SW480 (cell line): ENCODE measurements around the gene FAM53B.
"Not testable (repeated sequence)": the region's sequence is repeated elsewhere in the genome, so short reads cannot be mapped to it uniquely, and the experiment has no call there.

Experiments used
- DNase-seq: peaks from one replicate; pipeline ENCODE4 v3.0.0-alpha.2; 2016; ENCODE audit warnings: low spot score

FAM53B gene, protein sequence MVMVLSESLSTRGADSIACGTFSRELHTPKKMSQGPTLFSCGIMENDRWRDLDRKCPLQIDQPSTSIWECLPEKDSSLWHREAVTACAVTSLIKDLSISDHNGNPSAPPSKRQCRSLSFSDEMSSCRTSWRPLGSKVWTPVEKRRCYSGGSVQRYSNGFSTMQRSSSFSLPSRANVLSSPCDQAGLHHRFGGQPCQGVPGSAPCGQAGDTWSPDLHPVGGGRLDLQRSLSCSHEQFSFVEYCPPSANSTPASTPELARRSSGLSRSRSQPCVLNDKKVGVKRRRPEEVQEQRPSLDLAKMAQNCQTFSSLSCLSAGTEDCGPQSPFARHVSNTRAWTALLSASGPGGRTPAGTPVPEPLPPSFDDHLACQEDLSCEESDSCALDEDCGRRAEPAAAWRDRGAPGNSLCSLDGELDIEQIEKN

DNA sequence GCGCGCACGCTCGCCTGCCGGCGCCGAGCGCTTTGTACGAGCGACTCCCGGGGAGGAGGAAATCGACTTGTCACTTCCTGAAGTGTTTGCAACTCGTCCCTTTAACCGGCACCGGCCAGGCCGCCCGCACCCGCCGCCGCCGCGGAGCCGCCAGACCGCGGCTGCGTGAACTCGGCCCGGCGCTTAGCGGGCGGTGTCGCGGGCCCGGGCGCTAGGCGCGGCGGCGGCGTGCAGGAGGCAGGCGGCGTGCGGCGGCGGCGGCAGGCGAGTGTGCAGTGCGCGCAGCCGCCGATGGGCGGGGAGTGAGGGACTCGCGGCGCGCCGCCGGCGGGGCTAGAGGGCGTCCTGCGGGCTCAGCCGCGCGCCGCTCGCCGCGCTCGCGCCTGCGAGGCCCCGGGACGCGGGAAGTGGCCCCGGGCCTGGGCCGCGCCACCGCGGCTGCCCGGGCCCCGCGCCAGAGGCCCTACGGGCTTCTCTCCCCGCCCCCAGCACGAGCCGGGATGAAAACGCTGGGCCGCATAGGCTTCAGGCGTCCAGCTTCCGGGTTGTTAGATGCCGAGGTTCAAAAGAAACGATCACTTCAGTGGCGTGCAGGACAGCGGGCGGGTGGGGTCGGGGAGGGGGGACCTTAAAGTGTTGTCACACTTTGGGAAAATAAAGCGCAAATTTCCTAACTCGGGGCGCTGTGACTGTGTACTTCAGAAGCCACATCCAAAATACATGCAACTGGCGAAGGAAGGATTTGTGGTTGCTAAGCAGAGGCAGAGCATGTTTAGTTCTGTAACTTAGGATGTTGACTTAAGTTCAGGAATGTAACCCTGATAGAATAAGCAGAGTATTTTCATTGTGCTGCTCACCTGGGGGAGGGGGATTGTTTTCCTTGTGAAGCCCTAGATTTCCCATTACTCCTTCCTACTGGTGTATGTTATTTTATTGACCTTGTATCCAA is at the start of gene FAM53B:
TSS of gene FAM53B (minus strand) at position 277 of the 949 bp plus-strand sequence. CDS start 37,665 bp downstream, outside the sequence.
- peak; percentile 74 for DNase-seq

DNA sequence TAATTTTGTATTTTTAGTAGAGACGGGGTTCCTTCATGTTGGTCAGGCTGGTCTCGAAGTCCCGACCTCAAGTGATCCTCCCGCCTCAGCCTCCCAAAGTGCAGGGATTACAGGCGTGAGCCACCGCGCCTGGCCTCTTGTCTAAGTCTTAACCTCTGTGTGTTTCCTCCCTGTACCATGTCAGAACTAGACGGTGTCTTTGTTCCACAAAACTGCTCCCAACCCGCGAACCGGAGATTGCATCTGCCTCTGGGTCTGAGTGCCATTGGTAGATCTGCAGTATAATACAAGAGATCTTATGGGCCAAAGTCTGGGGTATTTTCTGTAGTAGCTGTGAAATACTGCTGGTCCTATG is 48.8 kb upstream of the FAM53B start:
- no peak for DNase-seq

DNA sequence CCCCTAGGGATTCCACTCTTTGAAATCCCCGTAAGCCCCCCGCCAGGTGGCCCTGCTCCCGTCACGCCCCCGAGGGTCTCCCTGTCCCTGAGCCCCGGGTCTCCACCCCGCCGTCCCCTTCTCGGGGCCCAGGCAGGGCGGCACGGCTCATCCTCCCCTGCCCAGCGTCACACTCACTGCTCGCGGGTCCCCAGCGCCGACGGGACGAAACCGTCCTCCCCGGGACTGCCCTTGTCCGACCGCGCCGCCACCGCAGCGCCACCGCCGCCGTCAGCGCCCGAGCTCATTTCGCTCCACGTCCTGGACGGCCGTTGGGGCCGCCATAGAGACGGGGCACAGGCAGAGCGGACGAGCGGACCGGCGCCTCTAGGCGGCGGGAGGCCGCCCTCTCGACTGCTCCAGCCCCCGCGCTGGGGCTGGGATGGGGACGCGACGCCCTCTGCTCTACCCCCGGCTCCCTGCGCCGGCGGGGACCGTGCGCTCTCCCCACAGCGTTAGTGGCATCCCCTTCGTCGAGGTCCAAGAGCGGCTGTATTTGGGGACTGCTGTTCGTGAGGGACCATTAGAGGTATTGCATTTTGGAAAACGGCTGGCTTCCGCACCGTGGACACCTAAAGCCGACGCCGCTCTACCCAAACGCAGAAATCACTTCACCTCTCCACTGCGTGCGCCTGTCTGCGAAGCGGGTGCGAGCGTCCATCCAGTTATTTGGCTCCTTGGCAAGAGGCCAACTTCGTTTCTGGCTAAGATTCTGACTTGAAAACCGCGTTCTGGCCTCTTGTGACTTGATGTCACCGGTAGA is 47.6 kb upstream of the FAM53B start, which contains the start of gene EEF1AKMT2:
TSS of gene EEF1AKMT2 (minus strand) at position 341 of the 802 bp plus-strand sequence. CDS start at position 287, 54 bp downstream.
- DNase-seq, result peak; percentile 81

DNA sequence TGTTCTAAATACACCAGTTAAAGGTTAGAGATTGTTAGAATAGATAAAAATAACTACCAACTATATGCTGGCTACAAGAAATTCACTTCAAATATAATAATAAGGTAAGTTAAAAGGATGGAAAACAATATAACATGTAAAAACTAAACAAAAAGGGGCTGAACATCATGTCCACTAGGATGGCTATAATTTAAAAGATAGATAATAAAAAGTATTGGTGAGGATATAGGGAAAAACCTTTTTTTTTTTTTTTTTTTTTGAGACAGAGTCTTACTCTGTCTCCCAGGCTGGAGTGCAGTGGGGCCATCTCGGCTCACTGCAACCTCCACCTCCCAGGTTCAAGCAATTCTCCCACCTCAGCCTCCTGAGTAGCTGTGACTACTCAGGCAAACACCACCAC is 38.7 kb upstream of the FAM53B start:
- not testable (repeated sequence) for DNase-seq

DNA sequence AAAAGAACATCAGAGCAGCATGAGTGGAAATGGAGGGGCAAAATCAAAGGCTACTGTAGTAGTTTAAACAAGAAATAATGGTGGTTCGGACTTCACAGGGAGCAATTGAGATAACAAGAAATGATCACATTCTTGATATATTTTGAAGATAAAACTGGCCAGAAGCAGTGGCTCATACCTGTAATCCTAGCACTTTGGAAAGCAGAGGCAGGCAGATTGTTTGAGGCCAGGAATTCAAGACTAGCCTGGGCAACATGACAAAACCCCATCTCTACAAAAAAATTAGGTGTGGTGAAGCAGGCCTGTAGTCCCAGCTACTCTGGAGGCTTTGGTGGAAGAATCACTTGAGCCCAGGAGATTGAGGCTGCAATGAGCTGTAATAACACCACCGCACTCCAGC is 24.6 kb upstream of the FAM53B start:
- no peak for DNase-seq

DNA sequence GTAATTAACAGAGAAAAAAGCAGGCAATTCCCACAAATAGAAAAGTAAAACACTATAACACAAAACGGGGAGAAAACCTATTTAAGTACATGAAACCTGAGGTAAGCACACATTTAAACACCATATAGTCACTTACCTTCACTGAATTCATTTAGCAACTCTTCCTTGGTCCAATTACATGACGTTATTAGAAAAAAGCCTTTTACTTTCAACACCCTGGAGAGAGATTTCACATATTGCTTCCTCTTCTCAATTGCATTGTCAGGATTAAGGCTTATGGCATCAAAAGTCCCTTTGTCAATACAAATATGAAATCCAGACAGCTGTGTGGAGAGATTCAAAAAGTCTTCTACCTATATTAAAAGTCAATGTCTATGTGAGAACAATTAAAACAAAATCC is 21.1 kb upstream of the FAM53B start:
- DNase-seq, result no peak

DNA sequence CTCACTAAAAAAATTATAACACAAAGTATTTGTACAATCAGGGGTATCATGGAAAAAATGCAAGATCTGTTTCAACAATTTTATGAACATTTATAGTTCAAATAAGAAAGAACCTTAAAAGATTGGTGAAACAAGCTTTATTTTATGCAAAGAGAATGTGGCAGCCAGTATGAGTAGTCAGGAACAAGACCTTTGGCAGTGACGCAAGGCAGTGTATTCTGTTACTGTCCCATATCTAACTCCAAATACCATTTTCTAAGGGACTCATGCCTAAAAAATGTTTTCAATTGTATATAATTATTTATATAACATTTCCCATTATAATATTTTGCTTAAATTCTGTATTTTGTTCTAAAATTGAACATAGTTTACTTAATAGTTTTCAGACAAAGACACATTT is 19.1 kb upstream of the FAM53B start:
- DNase-seq, result no peak

DNA sequence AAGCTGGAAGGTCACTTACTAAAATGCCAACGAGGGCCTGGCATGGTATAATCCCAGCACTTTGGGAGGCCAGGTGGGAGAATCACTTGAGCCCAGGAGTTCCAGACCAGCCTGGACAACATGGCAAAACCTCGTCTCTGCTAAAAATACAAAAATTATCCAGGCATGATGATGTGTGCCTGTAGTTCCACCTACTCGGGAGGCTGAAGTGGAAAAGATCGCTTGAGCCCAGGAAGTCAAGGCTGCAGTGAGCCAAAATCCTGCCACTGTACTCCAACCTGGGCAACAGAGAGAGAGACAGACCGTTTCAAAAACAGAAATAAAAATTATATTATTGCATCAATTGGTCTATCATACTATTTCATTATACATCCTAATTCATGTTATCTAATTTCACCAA is 18.1 kb upstream of the FAM53B start:
- DNase-seq, result no peak

DNA sequence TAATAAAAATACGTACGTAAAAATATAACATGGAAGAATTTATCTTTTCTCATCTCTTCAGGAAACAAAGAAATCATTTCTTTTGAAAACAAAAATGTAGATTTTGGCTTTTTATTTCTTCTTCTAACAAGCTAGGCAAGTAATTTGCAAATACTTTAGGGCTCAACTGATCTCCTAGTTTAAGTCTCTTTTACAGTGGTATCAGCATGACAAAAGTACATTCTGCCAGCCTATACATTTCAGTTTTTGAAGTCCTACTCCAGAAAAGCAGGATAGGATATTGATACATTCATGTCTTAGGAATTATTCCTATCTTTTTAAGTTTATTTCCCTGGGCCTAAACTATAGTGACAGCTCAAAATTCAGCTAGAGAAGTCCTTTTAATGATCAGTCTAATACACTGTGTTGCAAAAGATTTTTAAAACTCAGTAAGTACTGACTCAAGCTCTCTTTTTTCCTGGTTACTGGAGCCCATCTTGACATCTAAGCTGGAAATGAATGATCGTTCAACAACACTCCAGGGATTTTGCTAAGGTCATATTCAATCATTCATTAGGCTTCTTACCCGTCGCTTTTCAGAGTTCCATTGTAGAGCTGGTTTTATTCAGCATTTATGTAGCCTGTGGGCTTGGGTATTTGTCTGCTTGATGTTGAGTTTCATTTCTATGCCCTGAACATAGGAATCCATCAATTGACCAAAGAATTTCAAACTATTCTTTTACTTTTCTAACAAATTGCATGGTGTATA is 12.2 kb upstream of the FAM53B start:
- no peak for DNase-seq

DNA sequence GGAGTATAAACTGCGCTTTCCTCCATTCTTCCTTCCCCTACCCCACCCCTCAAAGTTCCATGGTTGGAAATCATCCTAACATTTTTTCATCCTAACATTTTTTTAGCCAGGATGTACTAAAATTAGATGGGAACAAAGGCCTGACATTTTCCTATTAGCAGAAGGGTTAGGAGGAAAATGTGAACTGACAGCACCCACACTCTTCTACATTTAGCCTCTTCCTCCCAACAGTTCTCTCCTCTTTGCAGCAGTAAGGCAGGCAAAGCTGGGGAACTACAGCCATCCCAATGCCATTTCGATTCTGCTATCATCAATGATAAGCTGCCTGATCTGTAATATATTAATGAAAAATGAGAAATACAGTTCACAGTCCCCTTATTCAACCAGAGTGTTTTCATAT is 11.4 kb upstream of the FAM53B start:
- no peak for DNase-seq

DNA sequence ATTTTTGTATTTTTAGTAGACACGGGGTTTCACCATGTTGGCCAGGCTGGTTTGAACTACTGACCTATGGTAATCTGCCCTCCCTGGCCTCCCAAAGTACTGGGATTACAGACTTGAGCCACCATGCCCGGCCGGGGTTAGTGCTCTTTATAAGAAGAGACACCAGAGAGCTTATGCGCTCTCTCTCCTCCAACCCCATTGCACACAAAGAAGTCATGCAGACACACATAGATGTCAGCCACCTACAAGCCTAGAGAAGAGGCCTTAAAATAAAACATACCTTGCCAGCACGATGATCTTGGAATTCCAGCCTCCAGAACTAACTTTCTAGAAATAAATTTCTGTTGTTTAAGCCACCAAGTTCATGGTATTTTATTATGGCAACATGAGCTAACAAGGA is 10.0 kb upstream of the FAM53B start:
- no peak for DNase-seq

DNA sequence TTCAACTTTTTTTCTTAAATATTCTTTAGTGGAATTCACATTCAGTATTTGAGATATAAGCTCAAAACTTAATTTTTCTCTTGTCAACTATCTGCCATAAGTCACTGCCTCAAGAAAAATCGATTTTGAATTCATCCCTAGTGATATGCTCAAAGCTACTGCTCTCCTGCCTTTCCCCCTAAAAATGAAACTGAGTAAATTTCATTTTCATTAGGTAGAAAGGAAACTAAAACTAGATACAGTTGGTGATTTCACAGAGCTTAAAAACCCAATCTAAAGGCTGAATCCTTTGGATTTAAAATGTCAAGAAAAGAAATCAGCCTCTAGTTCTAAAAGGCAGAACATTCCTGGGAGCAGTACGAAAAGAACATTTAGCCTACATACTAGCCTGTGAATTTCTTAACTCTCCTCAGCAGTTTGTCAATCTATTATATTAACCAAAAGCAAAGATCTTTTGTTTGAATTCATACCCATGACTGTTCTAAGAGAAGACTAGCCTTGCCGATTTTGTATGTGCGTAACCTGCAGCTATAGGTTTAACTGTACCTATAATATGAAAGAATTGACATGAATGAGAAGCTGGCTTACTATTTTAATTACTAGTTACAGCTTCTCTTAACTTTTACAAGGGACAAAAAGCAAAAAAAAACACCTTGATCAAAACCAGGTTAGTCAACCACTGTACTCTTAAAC is 4.9 kb upstream of the FAM53B start:
- no peak for DNase-seq

DNA sequence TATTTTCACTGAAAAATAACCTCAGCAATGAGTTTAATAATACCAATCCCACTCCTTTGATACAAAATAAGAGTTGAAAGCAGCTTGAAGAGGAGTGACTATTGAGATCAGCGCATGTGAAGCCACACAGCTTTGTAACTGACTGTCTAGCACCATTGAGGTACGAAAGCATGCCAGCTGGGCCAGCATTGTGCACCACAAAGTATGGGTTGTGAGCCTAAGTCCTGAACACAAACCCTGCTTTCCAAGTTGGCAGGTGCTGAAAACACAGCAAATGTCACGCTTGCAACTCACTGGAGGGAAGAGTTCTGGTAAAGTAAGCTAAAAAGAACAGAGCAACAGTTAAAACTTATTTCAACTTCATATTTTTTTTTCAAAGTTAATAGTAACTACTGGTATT is 4.0 kb upstream of the FAM53B start:
- no peak for DNase-seq

DNA sequence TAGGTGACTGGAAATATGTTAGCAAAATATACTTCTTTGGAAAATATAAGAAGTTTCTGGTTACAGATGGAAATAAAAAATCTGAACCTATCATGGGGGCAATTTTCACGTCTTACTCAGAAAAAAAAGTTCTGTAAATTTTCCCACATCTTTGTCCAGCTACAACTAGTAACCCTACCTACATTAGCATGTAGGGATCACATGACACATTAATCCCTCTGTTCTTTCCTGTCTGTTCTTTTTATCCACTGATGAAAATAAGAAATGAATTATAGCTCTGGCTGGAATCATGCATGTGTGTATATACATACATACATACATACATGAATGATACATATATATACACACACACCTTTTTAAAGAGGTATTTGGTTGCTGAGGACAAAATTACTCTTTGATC is 3.6 kb upstream of the FAM53B start:
- no peak for DNase-seq

DNA sequence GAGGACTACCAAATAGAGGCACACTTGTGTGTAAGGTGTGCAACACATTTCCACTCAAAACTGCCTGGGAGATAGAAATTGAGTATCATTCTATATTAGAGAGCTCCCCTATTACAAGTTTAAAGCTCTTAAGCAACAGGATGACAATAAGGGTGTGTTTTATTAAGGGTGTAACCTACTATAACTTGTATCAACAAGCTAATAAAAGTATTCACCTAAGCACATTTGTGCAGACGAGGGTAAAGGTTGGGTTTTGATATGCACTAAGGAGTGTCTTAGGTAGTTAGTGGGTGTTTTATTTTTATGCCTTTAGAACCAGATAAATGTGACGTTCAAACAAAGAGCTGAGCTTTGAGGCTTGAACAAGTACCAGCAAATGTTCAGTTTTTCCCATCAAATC is 2.8 kb upstream of the FAM53B start:
- DNase-seq, result no peak

DNA sequence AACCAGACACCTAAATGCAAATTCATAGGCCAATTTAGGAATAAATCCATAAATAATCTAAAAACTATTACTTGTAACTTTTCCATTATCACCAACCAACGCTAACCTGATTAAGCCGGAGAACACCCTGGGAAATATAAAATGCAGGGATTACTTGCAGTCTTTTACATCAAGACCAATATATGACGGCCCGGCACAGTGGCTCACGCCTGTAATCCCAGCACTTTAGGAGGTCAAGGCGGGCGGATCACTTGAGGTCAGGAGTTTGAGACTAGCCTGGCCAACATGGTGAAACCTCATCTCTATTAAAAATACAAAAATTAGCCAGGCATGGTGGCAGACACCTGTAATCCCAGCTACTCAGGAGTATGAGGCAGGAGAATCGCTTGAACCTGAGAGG is 2.3 kb upstream of the FAM53B start:
- DNase-seq, result not testable (repeated sequence)

DNA sequence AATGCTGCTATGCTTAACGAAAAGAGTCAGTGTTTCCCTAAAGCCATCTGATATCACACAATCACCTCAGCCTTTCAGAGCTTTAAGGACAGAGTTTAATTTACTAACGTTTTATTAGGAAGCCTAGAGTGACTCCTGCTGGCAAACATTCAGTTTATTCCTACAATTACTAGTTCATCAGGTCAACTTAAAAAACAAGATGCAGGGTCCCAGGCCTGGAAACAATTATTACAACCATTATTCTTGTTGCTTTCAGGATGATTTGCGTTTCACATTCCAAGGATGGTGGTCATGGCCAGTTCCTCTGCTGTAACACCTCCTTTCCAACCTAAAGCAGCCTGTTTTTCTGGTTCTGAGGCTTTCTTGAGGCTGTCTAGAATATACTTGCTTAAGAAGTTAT is 1.5 kb upstream of the FAM53B start:
- DNase-seq, result peak; percentile 67

DNA sequence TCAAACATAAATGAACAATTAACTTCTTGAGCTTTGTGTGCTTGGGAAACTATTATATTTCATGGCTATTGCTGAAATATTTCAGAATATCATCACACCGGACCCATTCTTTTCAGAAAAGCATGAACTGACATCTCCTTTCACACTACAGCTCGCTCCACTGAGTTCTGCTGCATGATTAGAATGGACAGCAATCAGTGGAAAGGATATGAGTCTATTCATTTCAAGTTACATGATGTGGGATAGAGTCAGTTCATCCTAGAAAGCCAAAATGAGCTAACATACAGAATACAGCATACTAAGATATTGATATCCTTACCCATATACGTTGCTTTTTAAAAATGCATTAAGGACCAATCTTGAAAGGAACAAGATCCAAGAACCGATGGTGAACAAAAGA is 1.1 kb upstream of the FAM53B start:
- no peak for DNase-seq

DNA sequence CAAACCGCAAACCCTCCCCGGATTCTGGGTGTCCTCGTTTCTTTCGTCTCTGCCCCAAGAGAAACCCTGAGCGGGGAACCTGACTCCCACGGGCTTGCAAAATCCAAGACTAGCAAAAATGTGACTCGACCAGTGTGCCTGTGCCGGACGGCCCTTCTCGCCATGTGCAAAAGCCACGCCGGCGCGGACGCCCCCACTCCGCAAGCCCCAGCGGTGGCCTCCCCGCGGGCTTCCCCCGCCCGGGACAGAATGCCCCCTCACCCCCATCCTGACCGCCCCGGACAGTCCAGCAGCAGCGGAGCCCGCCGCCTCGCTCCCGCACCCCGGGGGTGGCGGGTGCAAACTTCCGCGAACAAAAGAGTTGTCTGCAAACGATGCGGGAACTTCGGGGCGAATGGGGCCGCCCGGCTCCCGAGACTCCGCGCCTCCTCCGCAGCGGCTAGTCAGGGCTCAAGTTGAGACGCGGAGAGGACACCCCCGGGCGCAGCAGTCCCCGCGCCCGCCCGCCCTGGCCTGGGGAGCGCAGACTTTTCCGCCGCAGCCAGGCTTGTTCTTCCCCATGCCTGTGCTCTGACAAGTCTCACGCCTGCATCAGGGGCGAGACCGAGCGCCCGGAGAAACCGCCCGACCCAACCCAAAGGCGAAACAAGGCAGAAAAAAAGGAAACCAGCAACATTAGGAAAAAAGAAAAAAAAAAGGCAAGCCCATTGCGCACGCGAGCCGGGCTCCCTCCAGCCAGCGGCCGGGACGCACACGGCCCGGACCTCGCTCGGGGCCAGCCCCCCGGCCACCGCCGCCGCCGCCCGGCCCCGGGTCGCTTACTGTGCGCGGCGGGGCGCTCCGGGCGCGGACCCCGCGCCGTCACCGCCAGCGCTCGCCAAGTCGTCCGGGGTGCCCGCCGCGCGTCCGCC is 732 bp downstream of the FAM53B start:
- peak; percentile 27 for DNase-seq
